GM19099 (cell line): Measurements from ENCODE around the gene S100Z.

Experiments used
- POLR2A ChIP-seq: IDR thresholded peaks from 3 replicates; pipeline ENCODE4 v1.6.1; 2011; ENCODE audit warnings: low read depth; ENCODE audit not compliant: insufficient read length; ENCODE audit errors: extremely low read depth

The S100Z gene

GRCh38 chr5:76958991-76959767 lies 109.4 kb downstream of the S100Z start:
- TF ChIP-seq POLR2A: no peak

- no peak for TF ChIP-seq POLR2A
Observed at GRCh38 chr5:76960004-76960625, 110.3 kb downstream of the S100Z start.

- no peak for TF ChIP-seq POLR2A
Observed at GRCh38 chr5:76964060-76964459, 114.2 kb downstream of the S100Z start.
